Lower leg skin (tissue), 4 donors: ENCODE data around the gene ACYP2. TPM values are rescaled to one million over a fixed set of nuclear protein-coding genes. Genes with fewer than 3 reads are reported as not detected.

Source experiments
- DNase-seq, 2 donors: peaks; one replicate each; pipeline ENCODE4 v3.0.0-alpha.2; 2019; ENCODE audit warnings: low spot score in 2 of 2
- H3K4me3 ChIP-seq: fragments of 200-600 bp; sonication (generic); 2 replicates; pipeline ENCODE4 v1.5.1; 2017; ENCODE audit warnings: mild to moderate bottlenecking, low read depth; ENCODE audit not compliant: poor library complexity, severe bottlenecking
- POLR2A ChIP-seq, 2 donors: fragments of 450-650 bp; IDR thresholded peaks; one replicate each; pipeline ENCODE4 v1.6.1; 2016 to 2017; ENCODE audit warnings: antibody characterized with exemption in 2 of 2, mild to moderate bottlenecking in 1 of 2, moderate library complexity in 1 of 2
- WGBS, 2 donors: methylation state at CpG; one replicate each; pipeline ENCODE4 v1.1.5; 2018; 5-methylcytosine and 5-hydroxymethylcytosine counted together
- intact Hi-C: fragments of 100-400 bp; cut with DNase I; formaldehyde crosslinking; loops from one replicate; pipeline ENCODE4 v1.15.0; 2023; ENCODE audit warnings: low total_unique reads
- total RNA-seq, 4 donors: library from RNA; depleted of rRNA; stranded (reverse); fragments of >200 nt; gene quantifications; one replicate each; pipeline ENCODE4 v1.1.0, GENCODE V29; 2016
- TF ChIP-seq, protein P1 (sequence below), 3 donors: fragments of 450-650 bp; IDR thresholded peaks; one replicate each; pipeline ENCODE4 v1.5.1; 2016; ENCODE audit warnings: antibody characterized with exemption in 3 of 3, mild to moderate bottlenecking in 3 of 3, moderate library complexity in 2 of 3

Gene ACYP2
- total RNA-seq, 4 donors from 2014 or later, result 11.4 to 15.6 (median 12.5) TPM

DNA sequence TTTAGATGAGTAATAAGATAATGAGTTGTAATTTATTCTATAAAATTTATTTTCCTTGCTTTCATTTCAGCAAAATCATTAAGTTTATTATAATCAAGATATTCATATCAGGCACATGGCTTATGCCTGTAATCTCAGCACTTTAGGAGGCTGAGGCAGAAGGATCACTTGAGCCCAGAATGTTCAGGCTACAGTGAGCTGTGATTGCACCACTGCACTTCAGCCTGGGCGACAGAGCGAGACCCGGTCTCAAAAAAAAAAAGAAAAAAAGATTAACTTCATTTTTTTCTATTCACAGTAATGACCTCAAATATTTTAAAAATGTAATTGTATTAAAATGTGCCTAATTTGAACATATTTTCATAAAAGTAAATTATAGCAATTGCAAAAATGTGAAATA lies 67.9 kb downstream of the ACYP2 start:
- DNase-seq, result no peak
- 95 to 99% methylated on average over 3 of the region's 3 CpGs for WGBS, 2 donors
- no peak overlapping the region for H3K4me3 ChIP-seq
- TF ChIP-seq, protein P1, sequence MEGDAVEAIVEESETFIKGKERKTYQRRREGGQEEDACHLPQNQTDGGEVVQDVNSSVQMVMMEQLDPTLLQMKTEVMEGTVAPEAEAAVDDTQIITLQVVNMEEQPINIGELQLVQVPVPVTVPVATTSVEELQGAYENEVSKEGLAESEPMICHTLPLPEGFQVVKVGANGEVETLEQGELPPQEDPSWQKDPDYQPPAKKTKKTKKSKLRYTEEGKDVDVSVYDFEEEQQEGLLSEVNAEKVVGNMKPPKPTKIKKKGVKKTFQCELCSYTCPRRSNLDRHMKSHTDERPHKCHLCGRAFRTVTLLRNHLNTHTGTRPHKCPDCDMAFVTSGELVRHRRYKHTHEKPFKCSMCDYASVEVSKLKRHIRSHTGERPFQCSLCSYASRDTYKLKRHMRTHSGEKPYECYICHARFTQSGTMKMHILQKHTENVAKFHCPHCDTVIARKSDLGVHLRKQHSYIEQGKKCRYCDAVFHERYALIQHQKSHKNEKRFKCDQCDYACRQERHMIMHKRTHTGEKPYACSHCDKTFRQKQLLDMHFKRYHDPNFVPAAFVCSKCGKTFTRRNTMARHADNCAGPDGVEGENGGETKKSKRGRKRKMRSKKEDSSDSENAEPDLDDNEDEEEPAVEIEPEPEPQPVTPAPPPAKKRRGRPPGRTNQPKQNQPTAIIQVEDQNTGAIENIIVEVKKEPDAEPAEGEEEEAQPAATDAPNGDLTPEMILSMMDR (IDR thresholded peaks at IDR 0.05), result no peak
- TF ChIP-seq POLR2A (IDR thresholded peaks at IDR 0.05), result no peak
- intact Hi-C loops, result no loop called here

DNA sequence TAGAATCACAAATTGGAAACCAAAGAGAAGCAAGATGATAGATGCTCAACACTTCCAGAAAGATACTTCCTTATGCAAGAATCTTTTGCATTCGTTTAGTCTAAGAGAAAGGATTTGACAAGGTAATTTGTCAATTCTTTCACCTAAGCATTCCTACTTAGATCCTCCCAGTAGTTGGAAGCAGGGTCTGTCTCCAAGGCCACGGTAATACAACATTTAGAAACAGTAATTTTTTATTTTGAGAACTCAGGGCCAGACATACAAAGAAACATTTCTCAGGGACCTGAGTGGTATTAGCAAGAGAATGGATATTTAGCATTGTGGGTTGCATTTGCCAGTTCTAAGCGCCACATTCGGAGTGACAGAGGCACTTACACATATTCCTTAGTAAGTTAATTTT lies 68.6 kb downstream of the ACYP2 start:
- no peak for TF ChIP-seq POLR2A (IDR thresholded peaks at IDR 0.05)
- TF ChIP-seq, protein P1 (IDR thresholded peaks at IDR 0.05), result no peak
- no peak overlapping the region for H3K4me3 ChIP-seq
- intact Hi-C loops, result no loop called here
- no peak for DNase-seq
- whole genome bisulfite sequencing, 2 donors, result 84 to 86% methylated on average over 4 of the region's 4 CpGs

DNA sequence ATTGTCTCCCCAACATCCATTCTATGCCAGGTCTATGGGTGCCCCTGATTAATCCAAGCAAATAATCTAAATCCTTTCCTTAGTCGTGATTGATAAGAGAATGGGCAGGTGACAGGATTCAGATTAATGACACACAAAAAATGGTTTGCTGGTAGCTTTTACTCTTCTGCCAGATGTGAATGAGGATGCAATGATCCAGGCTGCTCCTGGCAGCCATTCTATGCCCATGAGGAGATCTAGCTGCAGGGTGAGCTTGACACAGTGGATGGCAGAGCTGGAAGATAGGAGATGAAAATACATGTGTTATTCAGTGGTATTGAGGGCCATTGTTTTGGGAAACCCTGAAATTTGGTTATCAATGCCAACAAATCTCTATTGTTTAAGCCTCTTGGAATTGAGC lies 69.7 kb downstream of the ACYP2 start:
- intact Hi-C loops, result no loop called here
- 89 to 91% methylated on average over 1 of the region's 1 CpG for WGBS, 2 donors
- no peak for DNase-seq
- H3K4me3 ChIP-seq, result no peak overlapping the region
- no peak for TF ChIP-seq POLR2A (IDR thresholded peaks at IDR 0.05)
- TF ChIP-seq, protein P1 (IDR thresholded peaks at IDR 0.05), result no peak

DNA sequence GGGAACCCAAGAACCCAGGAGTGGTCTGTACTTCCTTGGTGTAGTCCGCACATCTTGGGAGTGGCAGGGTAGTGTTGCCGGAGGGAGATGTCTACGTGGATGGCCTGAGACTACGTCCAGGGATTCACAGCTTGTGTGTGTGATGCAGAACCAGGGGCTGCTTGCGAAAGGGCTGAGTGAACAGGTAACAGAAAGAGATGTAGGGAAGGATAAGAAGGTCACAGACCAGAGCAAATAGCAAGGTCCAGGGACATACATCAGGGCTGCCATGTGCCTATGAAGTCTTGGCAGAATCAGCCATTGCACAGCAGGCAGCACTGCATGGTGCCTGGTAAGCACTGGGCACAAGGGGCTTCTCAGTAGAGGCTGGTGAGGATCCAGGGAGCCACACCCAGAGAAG lies 71.9 kb downstream of the ACYP2 start:
- 87 to 100% methylated on average over 5 of the region's 5 CpGs for WGBS, 2 donors
- intact Hi-C loops, result no loop called here
- no peak overlapping the region for H3K4me3 ChIP-seq
- no peak for TF ChIP-seq POLR2A (IDR thresholded peaks at IDR 0.05)
- TF ChIP-seq, protein P1 (IDR thresholded peaks at IDR 0.05), result no peak
- no peak for DNase-seq

DNA sequence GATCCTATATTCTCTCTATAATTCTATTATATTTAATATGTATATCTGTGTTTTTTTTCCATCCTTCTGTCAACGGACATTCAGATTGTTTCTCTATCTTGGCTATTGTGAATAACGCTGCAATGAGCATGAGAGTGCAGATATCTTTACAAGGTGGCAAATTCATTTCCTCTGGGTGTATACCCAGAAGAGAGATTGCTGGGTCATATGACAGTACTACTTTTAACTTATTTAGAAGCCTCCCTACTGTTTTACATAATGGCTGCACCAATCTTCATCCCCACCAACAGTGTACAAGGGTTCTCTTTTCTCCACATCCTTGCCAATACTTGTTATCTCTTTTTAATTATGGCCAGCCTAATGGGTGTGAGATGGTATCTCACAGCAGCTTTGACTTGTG lies 74.1 kb downstream of the ACYP2 start:
- intact Hi-C loops, result no loop called here
- WGBS, 2 donors, result 84 to 86% methylated on average over 2 of the region's 2 CpGs

More for the DNA sequence above, 74.1 kb downstream of the ACYP2 start:
- no peak for DNase-seq
- TF ChIP-seq POLR2A (IDR thresholded peaks at IDR 0.05), result no peak
- TF ChIP-seq, protein P1 (IDR thresholded peaks at IDR 0.05), result no peak
- no peak overlapping the region for H3K4me3 ChIP-seq
